Measurements from ENCODE around the gene PARD6B. TPM values are rescaled to one million over a fixed set of nuclear protein-coding genes. Genes with fewer than 3 reads are reported as not detected.

Gene PARD6B
- total and polyA plus RNA-seq, 2 of the 13 experiments (the other 11 are each of a cell fraction or from before 2014, with no cell fraction given): 6.9 to 22.2 TPM

GRCh38 chr20:50790651-50791277 lies 59.4 kb downstream of the PARD6B start (continued):
- TF ChIP-seq, protein P1, sequence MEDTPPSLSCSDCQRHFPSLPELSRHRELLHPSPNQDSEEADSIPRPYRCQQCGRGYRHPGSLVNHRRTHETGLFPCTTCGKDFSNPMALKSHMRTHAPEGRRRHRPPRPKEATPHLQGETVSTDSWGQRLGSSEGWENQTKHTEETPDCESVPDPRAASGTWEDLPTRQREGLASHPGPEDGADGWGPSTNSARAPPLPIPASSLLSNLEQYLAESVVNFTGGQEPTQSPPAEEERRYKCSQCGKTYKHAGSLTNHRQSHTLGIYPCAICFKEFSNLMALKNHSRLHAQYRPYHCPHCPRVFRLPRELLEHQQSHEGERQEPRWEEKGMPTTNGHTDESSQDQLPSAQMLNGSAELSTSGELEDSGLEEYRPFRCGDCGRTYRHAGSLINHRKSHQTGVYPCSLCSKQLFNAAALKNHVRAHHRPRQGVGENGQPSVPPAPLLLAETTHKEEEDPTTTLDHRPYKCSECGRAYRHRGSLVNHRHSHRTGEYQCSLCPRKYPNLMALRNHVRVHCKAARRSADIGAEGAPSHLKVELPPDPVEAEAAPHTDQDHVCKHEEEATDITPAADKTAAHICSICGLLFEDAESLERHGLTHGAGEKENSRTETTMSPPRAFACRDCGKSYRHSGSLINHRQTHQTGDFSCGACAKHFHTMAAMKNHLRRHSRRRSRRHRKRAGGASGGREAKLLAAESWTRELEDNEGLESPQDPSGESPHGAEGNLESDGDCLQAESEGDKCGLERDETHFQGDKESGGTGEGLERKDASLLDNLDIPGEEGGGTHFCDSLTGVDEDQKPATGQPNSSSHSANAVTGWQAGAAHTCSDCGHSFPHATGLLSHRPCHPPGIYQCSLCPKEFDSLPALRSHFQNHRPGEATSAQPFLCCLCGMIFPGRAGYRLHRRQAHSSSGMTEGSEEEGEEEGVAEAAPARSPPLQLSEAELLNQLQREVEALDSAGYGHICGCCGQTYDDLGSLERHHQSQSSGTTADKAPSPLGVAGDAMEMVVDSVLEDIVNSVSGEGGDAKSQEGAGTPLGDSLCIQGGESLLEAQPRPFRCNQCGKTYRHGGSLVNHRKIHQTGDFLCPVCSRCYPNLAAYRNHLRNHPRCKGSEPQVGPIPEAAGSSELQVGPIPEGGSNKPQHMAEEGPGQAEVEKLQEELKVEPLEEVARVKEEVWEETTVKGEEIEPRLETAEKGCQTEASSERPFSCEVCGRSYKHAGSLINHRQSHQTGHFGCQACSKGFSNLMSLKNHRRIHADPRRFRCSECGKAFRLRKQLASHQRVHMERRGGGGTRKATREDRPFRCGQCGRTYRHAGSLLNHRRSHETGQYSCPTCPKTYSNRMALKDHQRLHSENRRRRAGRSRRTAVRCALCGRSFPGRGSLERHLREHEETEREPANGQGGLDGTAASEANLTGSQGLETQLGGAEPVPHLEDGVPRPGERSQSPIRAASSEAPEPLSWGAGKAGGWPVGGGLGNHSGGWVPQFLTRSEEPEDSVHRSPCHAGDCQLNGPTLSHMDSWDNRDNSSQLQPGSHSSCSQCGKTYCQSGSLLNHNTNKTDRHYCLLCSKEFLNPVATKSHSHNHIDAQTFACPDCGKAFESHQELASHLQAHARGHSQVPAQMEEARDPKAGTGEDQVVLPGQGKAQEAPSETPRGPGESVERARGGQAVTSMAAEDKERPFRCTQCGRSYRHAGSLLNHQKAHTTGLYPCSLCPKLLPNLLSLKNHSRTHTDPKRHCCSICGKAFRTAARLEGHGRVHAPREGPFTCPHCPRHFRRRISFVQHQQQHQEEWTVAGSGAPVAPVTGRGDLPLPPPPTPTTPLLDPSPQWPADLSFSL (CRISPR knock-in tag; IDR thresholded peaks at IDR 0.05): 0 out of 2 replicates have a peak, but pooled peaks have one; percentile 54
- TF ChIP-seq ZNF639 (CRISPR knock-in tag; conservative IDR thresholded peaks at IDR 0.05) (peak; percentile 70; the same call in 1 of the 2 replicates), NFYB (CRISPR knock-in tag; IDR thresholded peaks at IDR 0.05) (no peak; the same call in 1 of the 2 replicates), SALL2 (CRISPR knock-in tag; IDR thresholded peaks at IDR 0.05) (peak; percentile 96), ZEB1 (IDR thresholded peaks at IDR 0.05; ENCODE audit: insufficient replicate concordance, low read depth) (no peak), XBP1 (CRISPR knock-in tag; IDR thresholded peaks at IDR 0.05) (0 out of 2 replicates have a peak, but pooled peaks have one; percentile 75), HIVEP1 (CRISPR knock-in tag; IDR thresholded peaks at IDR 0.05) (peak; percentile 83; the same call in 1 of the 2 replicates), ZSCAN21 (CRISPR knock-in tag; IDR thresholded peaks at IDR 0.05; ENCODE audit: borderline replicate concordance) (peak; percentile 85; the same call in 1 of the 2 replicates), WIZ (CRISPR knock-in tag; IDR thresholded peaks at IDR 0.05) (0 out of 2 replicates have a peak, but pooled peaks have one; percentile 24), HNF1A (IDR thresholded peaks at IDR 0.05; ENCODE audit: low read depth) (no peak), HNF1A (CRISPR knock-in tag; IDR thresholded peaks at IDR 0.05; ENCODE audit: borderline replicate concordance) (peak; percentile 78; the same call in 1 of the 2 replicates), ZNF30 (CRISPR knock-in tag; IDR thresholded peaks at IDR 0.05) (no peak; the same call in 1 of the 2 replicates), TGIF2 (CRISPR knock-in tag; IDR thresholded peaks at IDR 0.05) (no peak), ISL2 (CRISPR knock-in tag; IDR thresholded peaks at IDR 0.05) (peak; percentile 85), ZNF800 (CRISPR knock-in tag; IDR thresholded peaks at IDR 0.05) (peak; percentile 97)

Data from HepG2 (cell line).